ENCODE results near the gene TMEM106C.

Gene TMEM106C

GRCh38 chr12:47980197-47980596, 16.8 kb downstream of the TMEM106C start:
- H4K8ac ChIP-seq (ENCODE audit: low read depth, low read length): no peak overlapping the region
- peak overlapping the region; percentile 53 for H2BK120ac ChIP-seq (ENCODE audit: insufficient read depth, low read length, poor library complexity)
- WGBS (ENCODE audit: extremely low coverage, insufficient coverage, insufficient read length): no CpG with 5 or more reads among the region's 7 CpGs
- H2AFZ ChIP-seq (ENCODE audit: insufficient read depth, low read length, poor library complexity): no peak overlapping the region
- no peak overlapping the region for H3K4me2 ChIP-seq (ENCODE audit: low read length)
- peak overlapping the region; percentile 28 for H2BK12ac ChIP-seq (ENCODE audit: low read length)
- peak overlapping the region; percentile 51 for H4K91ac ChIP-seq (ENCODE audit: low read depth, low read length)
- H3K9me3 ChIP-seq (ENCODE audit: insufficient read depth, low read depth, low read length): peaks cover 5% of the 10 kb centered on the region
- H3K79me2 ChIP-seq (ENCODE audit: control insufficient read depth, insufficient read depth, low read length, poor library complexity): no peaks in the 10 kb centered on the region
- H3K4me3 ChIP-seq (ENCODE audit: low read depth, low read length): no peak overlapping the region
- H3K27ac ChIP-seq (ENCODE audit: low read depth, low read length): no peak overlapping the region
- H3K36me3 ChIP-seq (ENCODE audit: control insufficient read depth in 1 of 2, insufficient read depth in 2 of 2, low read length in 2 of 2): peaks cover 79 to 80% of the 10 kb centered on the region in 2 experiments
- H3K14ac ChIP-seq (ENCODE audit: low read length): no peak overlapping the region
- H2BK5ac ChIP-seq (ENCODE audit: low read depth, low read length, poor library complexity): no peak overlapping the region
- peaks cover 22 to 28% of the 10 kb centered on the region in 2 experiments for H3K4me1 ChIP-seq (ENCODE audit: control insufficient read depth in 1 of 2, insufficient read depth in 2 of 2, low read length in 2 of 2)
- no peak overlapping the region for H3K4ac ChIP-seq (ENCODE audit: low read depth, low read length)
- no peak for DNase-seq
- H3K9ac ChIP-seq (ENCODE audit: low read length): no peak overlapping the region
- H3K27me3 ChIP-seq (ENCODE audit: insufficient read depth, low read length): no peaks in the 10 kb centered on the region
- peaks cover 22% of the 10 kb centered on the region for H3K79me1 ChIP-seq (ENCODE audit: low read length)
- no peak overlapping the region for H3K18ac ChIP-seq (ENCODE audit: low read length)
- no peak overlapping the region for H3K23ac ChIP-seq (ENCODE audit: low read length)
- peak overlapping the region; percentile 2 for H4K12ac ChIP-seq (ENCODE audit: low read depth, low read length)
- peak overlapping the region; percentile 16 for H2AK5ac ChIP-seq (ENCODE audit: low read length)

- Histone ChIP-seq H2BK5ac (ENCODE audit: low read depth, low read length, poor library complexity) (no peak overlapping the region), H2AK5ac (ENCODE audit: low read length) (no peak overlapping the region), H3K79me1 (ENCODE audit: low read length) (peaks cover 22% of the 10 kb centered on the region), H3K36me3 (ENCODE audit: control insufficient read depth in 1 of 2, insufficient read depth in 2 of 2, low read length in 2 of 2) (peaks cover 79 to 80% of the 10 kb centered on the region in 2 experiments), H3K27ac (ENCODE audit: low read depth, low read length) (no peak overlapping the region), H3K4me2 (ENCODE audit: low read length) (no peak overlapping the region), H3K18ac (ENCODE audit: low read length) (no peak overlapping the region), H4K91ac (ENCODE audit: low read depth, low read length) (peak overlapping the region; percentile 51), H4K8ac (ENCODE audit: low read depth, low read length) (no peak overlapping the region), H3K23ac (ENCODE audit: low read length) (no peak overlapping the region), H3K4me1 (ENCODE audit: control insufficient read depth in 1 of 2, insufficient read depth in 2 of 2, low read length in 2 of 2) (peaks cover 22 to 28% of the 10 kb centered on the region in 2 experiments), H3K9me3 (ENCODE audit: insufficient read depth, low read depth, low read length) (peaks cover 7% of the 10 kb centered on the region), H3K79me2 (ENCODE audit: control insufficient read depth, insufficient read depth, low read length, poor library complexity) (no peaks in the 10 kb centered on the region), H3K4ac (ENCODE audit: low read depth, low read length) (no peak overlapping the region), H3K4me3 (ENCODE audit: low read depth, low read length) (no peak overlapping the region), H3K9ac (ENCODE audit: low read length) (no peak overlapping the region), H2AFZ (ENCODE audit: insufficient read depth, low read length, poor library complexity) (no peak overlapping the region), H3K27me3 (ENCODE audit: insufficient read depth, low read length) (no peaks in the 10 kb centered on the region), H2BK120ac (ENCODE audit: insufficient read depth, low read length, poor library complexity) (no peak overlapping the region), H4K12ac (ENCODE audit: low read depth, low read length) (no peak overlapping the region), H2BK12ac (ENCODE audit: low read length) (peak overlapping the region; percentile 13), H3K14ac (ENCODE audit: low read length) (no peak overlapping the region)
- WGBS (ENCODE audit: extremely low coverage, insufficient coverage, insufficient read length): no CpG with 5 or more reads among the region's 17 CpGs
- no peak for DNase-seq
Measured at GRCh38 chr12:47980779-47981495, 17.5 kb downstream of the TMEM106C start.

- no CpG with 5 or more reads among the region's 20 CpGs for whole genome bisulfite sequencing (ENCODE audit: extremely low coverage, insufficient coverage, insufficient read length)
- peak overlapping the region; percentile 8 for H2BK12ac ChIP-seq (ENCODE audit: low read length)
- no peak overlapping the region for H3K4me2 ChIP-seq (ENCODE audit: low read length)
- H2BK120ac ChIP-seq (ENCODE audit: insufficient read depth, low read length, poor library complexity): no peak overlapping the region
- peaks cover 20% of the 10 kb centered on the region for H3K79me1 ChIP-seq (ENCODE audit: low read length)
- H2AK5ac ChIP-seq (ENCODE audit: low read length): no peak overlapping the region
- H3K36me3 ChIP-seq (ENCODE audit: control insufficient read depth in 1 of 2, insufficient read depth in 2 of 2, low read length in 2 of 2): peaks cover 79 to 80% of the 10 kb centered on the region in 2 experiments
- no peak overlapping the region for H3K27ac ChIP-seq (ENCODE audit: low read depth, low read length)
- H3K27me3 ChIP-seq (ENCODE audit: insufficient read depth, low read length): no peaks in the 10 kb centered on the region
- H3K14ac ChIP-seq (ENCODE audit: low read length): no peak overlapping the region
- H4K8ac ChIP-seq (ENCODE audit: low read depth, low read length): no peak overlapping the region
- no peak overlapping the region for H3K4ac ChIP-seq (ENCODE audit: low read depth, low read length)
- no peak overlapping the region for H4K12ac ChIP-seq (ENCODE audit: low read depth, low read length)
- no peak overlapping the region for H2AFZ ChIP-seq (ENCODE audit: insufficient read depth, low read length, poor library complexity)
- H4K91ac ChIP-seq (ENCODE audit: low read depth, low read length): peak overlapping the region; percentile 9
- no peak overlapping the region for H3K4me3 ChIP-seq (ENCODE audit: low read depth, low read length)
- no peak for DNase-seq
- no peak overlapping the region for H3K23ac ChIP-seq (ENCODE audit: low read length)
- H3K9me3 ChIP-seq (ENCODE audit: insufficient read depth, low read depth, low read length): peaks cover 10% of the 10 kb centered on the region
- H2BK5ac ChIP-seq (ENCODE audit: low read depth, low read length, poor library complexity): no peak overlapping the region
- no peak overlapping the region for H3K18ac ChIP-seq (ENCODE audit: low read length)
- peaks cover 21 to 26% of the 10 kb centered on the region in 2 experiments for H3K4me1 ChIP-seq (ENCODE audit: control insufficient read depth in 1 of 2, insufficient read depth in 2 of 2, low read length in 2 of 2)
- no peaks in the 10 kb centered on the region for H3K79me2 ChIP-seq (ENCODE audit: control insufficient read depth, insufficient read depth, low read length, poor library complexity)
- no peak overlapping the region for H3K9ac ChIP-seq (ENCODE audit: low read length)
Measured at GRCh38 chr12:47981496-47982260, 18.3 kb downstream of the TMEM106C start.

- Histone ChIP-seq H2BK12ac (ENCODE audit: low read length) (peak overlapping the region; percentile 16), H3K36me3 (ENCODE audit: control insufficient read depth in 1 of 2, insufficient read depth in 2 of 2, low read length in 2 of 2) (peaks cover 80 to 81% of the 10 kb centered on the region in 2 experiments), H2BK5ac (ENCODE audit: low read depth, low read length, poor library complexity) (no peak overlapping the region), H3K14ac (ENCODE audit: low read length) (no peak overlapping the region), H3K4me2 (ENCODE audit: low read length) (no peak overlapping the region), H2AK5ac (ENCODE audit: low read length) (no peak overlapping the region), H3K27ac (ENCODE audit: low read depth, low read length) (no peak overlapping the region), H3K9me3 (ENCODE audit: insufficient read depth, low read depth, low read length) (peaks cover 10% of the 10 kb centered on the region), H2BK120ac (ENCODE audit: insufficient read depth, low read length, poor library complexity) (no peak overlapping the region), H4K8ac (ENCODE audit: low read depth, low read length) (no peak overlapping the region), H3K4me3 (ENCODE audit: low read depth, low read length) (no peak overlapping the region), H3K4ac (ENCODE audit: low read depth, low read length) (no peak overlapping the region), H2AFZ (ENCODE audit: insufficient read depth, low read length, poor library complexity) (no peak overlapping the region), H3K23ac (ENCODE audit: low read length) (no peak overlapping the region), H3K27me3 (ENCODE audit: insufficient read depth, low read length) (no peaks in the 10 kb centered on the region), H4K12ac (ENCODE audit: low read depth, low read length) (no peak overlapping the region), H3K18ac (ENCODE audit: low read length) (no peak overlapping the region), H3K79me2 (ENCODE audit: control insufficient read depth, insufficient read depth, low read length, poor library complexity) (no peaks in the 10 kb centered on the region), H4K91ac (ENCODE audit: low read depth, low read length) (no peak overlapping the region), H3K4me1 (ENCODE audit: control insufficient read depth in 1 of 2, insufficient read depth in 2 of 2, low read length in 2 of 2) (peaks cover 15 to 23% of the 10 kb centered on the region in 2 experiments), H3K79me1 (ENCODE audit: low read length) (peaks cover 17% of the 10 kb centered on the region), H3K9ac (ENCODE audit: low read length) (no peak overlapping the region)
- no CpG with 5 or more reads among the region's 5 CpGs for WGBS (ENCODE audit: extremely low coverage, insufficient coverage, insufficient read length)
- no peak for DNase-seq
Measured at GRCh38 chr12:47982311-47982710, 18.9 kb downstream of the TMEM106C start.
